Skin of body (tissue), 2 donors: ENCODE measurements around the gene INPP5B. TPM values are rescaled to one million over a fixed set of nuclear protein-coding genes. Genes with fewer than 3 reads are reported as not detected.
"Not testable (repeated sequence)": the region's sequence is repeated elsewhere in the genome, so short reads cannot be mapped to it uniquely, and the experiment has no call there.

Experiments
- DNase-seq: peaks from one replicate; lab custom pipeline; 2025; lab: John Stamatoyannopoulos, UW
- total RNA-seq: library from RNA; depleted of rRNA; stranded (reverse); fragments of >200 nt; gene quantifications from one replicate; pipeline ENCODE4 v1.2.3, GENCODE V29; 2014

Gene INPP5B
- total RNA-seq = 16.0 TPM

- peak; percentile 82 for DNase-seq
Observed at GRCh38 chr1:37946703-37947360, at the start of gene INPP5B. Gene INPP5B, minus strand, starts transcription at chr1:37947053. Its CDS starts 745 bp downstream, at chr1:37946308.

- peak; percentile 95 for DNase-seq
Observed at GRCh38 chr1:37995751-37996345, 49.0 kb upstream of the INPP5B start.

- peak; percentile 53 for DNase-seq
Observed at GRCh38 chr1:37994886-37995566, 48.2 kb upstream of the INPP5B start.

- peak; percentile 14 for DNase-seq
Observed at GRCh38 chr1:37989361-37989930, 42.6 kb upstream of the INPP5B start.

GRCh38 chr1:37987679-37988078 is 40.8 kb upstream of the INPP5B start:
- no peak for DNase-seq

- no peak for DNase-seq
Observed at GRCh38 chr1:37983546-37983945, 36.7 kb upstream of the INPP5B start.

GRCh38 chr1:37978541-37978940 is 31.7 kb upstream of the INPP5B start:
- no peak for DNase-seq

GRCh38 chr1:37975083-37975482 is 28.2 kb upstream of the INPP5B start:
- DNase-seq = not testable (repeated sequence)

GRCh38 chr1:37974567-37974966 is 27.7 kb upstream of the INPP5B start:
- DNase-seq = no peak

- DNase-seq = not testable (repeated sequence)
Observed at GRCh38 chr1:37973684-37974083, 26.8 kb upstream of the INPP5B start.

GRCh38 chr1:37965301-37965700 is 18.4 kb upstream of the INPP5B start:
- DNase-seq = no peak

GRCh38 chr1:37964106-37964505 is 17.3 kb upstream of the INPP5B start:
- DNase-seq = not testable (repeated sequence)

GRCh38 chr1:37958690-37959089 is 11.8 kb upstream of the INPP5B start:
- no peak for DNase-seq

- no peak for DNase-seq
Observed at GRCh38 chr1:37955685-37956084, 8.8 kb upstream of the INPP5B start.

- no peak for DNase-seq
Observed at GRCh38 chr1:37954316-37954971, 7.6 kb upstream of the INPP5B start.

GRCh38 chr1:37952738-37953137 is 5.9 kb upstream of the INPP5B start:
- DNase-seq = no peak

- DNase-seq = no peak
Observed at GRCh38 chr1:37951783-37952624, 5.2 kb upstream of the INPP5B start.

- DNase-seq = no peak
Observed at GRCh38 chr1:37951041-37951782, 4.4 kb upstream of the INPP5B start.

GRCh38 chr1:37949524-37950152 is 2.8 kb upstream of the INPP5B start:
- DNase-seq = no peak

- no peak for DNase-seq
Observed at GRCh38 chr1:37948841-37949240, 2.0 kb upstream of the INPP5B start.
